Loucy (cell line): ENCODE data around the gene ZFYVE21.

ENCODE experiments used
- CTCF ChIP-seq: fragments of 200-600 bp; sonication (generic); conservative IDR thresholded peaks from 2 replicates; pipeline ENCODE4 v1.5.1; 2014; ENCODE audit warnings: mild to moderate bottlenecking, antibody characterized with exemption, low read length
- EZH2phosphoT487 ChIP-seq: fragments of 200-600 bp; IDR thresholded peaks from 2 replicates; pipeline ENCODE4 v1.6.1; 2018; ENCODE audit warnings: antibody characterized with exemption, mild to moderate bottlenecking, moderate library complexity, borderline replicate concordance

DNA sequence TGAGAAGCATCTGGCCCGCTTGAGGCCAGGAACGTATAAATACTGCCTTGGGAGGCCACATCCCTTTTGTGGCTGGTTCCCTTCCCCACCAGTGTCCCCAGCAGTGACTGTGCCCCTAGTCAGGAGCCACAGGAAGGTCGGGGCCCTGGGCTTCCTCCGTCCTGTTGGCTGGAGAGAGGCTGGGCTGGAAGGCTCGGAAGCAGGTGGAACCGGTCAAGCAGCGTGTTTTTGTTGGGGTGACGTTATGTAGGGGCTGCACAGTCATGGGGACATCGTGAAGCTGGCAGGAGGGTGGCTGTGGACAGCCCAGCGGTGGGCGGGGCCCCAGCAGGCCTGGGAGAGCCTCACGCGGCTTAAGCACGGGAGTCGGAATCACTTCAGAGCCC lies 10.5 kb upstream of the ZFYVE21 start:
- TF ChIP-seq CTCF (no peak), EZH2phosphoT487 (no peak)
